ENCODE data around the gene SLC38A4.

DNA sequence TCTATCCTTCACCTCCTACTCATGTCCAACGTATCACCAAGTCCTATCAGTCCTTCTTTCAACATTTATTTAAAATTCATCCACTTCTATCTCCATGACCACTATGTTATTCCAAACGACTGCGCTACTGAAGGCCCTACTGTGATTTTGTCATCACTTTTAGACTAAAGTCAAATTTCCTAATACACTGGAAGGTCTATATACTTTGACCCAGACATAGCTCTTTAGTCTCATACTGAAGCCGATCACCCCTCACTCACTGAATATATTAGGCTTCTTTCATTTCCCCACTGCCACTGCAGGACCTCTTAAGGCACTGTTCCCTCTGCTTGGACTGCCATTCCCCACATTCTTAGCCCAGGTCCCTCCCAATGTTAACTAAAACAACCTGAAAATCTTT is 25.6 kb downstream of the SLC38A4 start:
- TF ChIP-seq, protein P1, sequence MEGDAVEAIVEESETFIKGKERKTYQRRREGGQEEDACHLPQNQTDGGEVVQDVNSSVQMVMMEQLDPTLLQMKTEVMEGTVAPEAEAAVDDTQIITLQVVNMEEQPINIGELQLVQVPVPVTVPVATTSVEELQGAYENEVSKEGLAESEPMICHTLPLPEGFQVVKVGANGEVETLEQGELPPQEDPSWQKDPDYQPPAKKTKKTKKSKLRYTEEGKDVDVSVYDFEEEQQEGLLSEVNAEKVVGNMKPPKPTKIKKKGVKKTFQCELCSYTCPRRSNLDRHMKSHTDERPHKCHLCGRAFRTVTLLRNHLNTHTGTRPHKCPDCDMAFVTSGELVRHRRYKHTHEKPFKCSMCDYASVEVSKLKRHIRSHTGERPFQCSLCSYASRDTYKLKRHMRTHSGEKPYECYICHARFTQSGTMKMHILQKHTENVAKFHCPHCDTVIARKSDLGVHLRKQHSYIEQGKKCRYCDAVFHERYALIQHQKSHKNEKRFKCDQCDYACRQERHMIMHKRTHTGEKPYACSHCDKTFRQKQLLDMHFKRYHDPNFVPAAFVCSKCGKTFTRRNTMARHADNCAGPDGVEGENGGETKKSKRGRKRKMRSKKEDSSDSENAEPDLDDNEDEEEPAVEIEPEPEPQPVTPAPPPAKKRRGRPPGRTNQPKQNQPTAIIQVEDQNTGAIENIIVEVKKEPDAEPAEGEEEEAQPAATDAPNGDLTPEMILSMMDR (conservative IDR thresholded peaks at IDR 0.05 in 1 of 2, IDR thresholded peaks at IDR 0.05 in 1 of 2; ENCODE audit: extremely low read depth in 1 of 2, insufficient read depth in 1 of 2, low read depth in 1 of 2, low read length in 2 of 2): no peak
- TF ChIP-seq EZH2 (IDR thresholded peaks at IDR 0.05; ENCODE audit: borderline replicate concordance, low read length): no peak

All from mammary epithelial cell (primary cell).